A549 (cell line): Measurements from ENCODE around the gene TMEM115.

ENCODE experiments used
- FOSB ChIP-seq: fragments of 250-450 bp; sonication (Bioruptor Pico); IDR thresholded peaks from 2 replicates; pipeline ENCODE4 v1.5.0; 2020; ENCODE audit warnings: mild to moderate bottlenecking, moderate library complexity
- JUN ChIP-seq, 2 experiments: fragments of >200 bp; sonication (Bioruptor Twin); formaldehyde crosslinking; IDR thresholded peaks; 2 replicates in 1 of 2; 3 replicates in 1 of 2; pipeline ENCODE4 v1.6.1; 2016 to 2017
- MAFK ChIP-seq: fragments of 450-650 bp; IDR thresholded peaks from 2 replicates; pipeline ENCODE4 v1.6.1; 2014; ENCODE audit not compliant: partially characterized antibody
- TF ChIP-seq, protein P1 (sequence below): fragments of >200 bp; sonication (Bioruptor Twin); formaldehyde crosslinking; IDR thresholded peaks from 3 replicates; pipeline ENCODE4 v1.5.1; 2016

GRCh38 chr3:50354186-50354764 lies 5.0 kb downstream of the TMEM115 start:
- TF ChIP-seq, protein P1, sequence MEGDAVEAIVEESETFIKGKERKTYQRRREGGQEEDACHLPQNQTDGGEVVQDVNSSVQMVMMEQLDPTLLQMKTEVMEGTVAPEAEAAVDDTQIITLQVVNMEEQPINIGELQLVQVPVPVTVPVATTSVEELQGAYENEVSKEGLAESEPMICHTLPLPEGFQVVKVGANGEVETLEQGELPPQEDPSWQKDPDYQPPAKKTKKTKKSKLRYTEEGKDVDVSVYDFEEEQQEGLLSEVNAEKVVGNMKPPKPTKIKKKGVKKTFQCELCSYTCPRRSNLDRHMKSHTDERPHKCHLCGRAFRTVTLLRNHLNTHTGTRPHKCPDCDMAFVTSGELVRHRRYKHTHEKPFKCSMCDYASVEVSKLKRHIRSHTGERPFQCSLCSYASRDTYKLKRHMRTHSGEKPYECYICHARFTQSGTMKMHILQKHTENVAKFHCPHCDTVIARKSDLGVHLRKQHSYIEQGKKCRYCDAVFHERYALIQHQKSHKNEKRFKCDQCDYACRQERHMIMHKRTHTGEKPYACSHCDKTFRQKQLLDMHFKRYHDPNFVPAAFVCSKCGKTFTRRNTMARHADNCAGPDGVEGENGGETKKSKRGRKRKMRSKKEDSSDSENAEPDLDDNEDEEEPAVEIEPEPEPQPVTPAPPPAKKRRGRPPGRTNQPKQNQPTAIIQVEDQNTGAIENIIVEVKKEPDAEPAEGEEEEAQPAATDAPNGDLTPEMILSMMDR: no peak
- TF ChIP-seq MAFK: no peak
- no peak for TF ChIP-seq FOSB (CRISPR knock-in tag)
- TF ChIP-seq JUN (IDR thresholded peaks at IDR 0.05): no peak
